Progenitor cell of endocrine pancreas (in vitro differentiated cells): Measurements from ENCODE around the gene INPP5D. TPM values are rescaled to one million over a fixed set of nuclear protein-coding genes. Genes with fewer than 3 reads are reported as not detected.

ENCODE experiments used
- DNase-seq: peaks from one replicate; pipeline ENCODE4 v3.0.0; 2021; ENCODE audit warnings: low spot score; ENCODE audit not compliant: unreplicated experiment
- H3K27ac Mint-ChIP-seq: 2 replicates; pipeline ENCODE4 v1.8.0; 2021; ENCODE audit warnings: mild to moderate bottlenecking, moderate library complexity, mixed read lengths
- H3K27me3 Mint-ChIP-seq: 2 replicates; pipeline ENCODE4 v1.8.0; 2021; ENCODE audit warnings: mixed read lengths
- H3K36me3 Mint-ChIP-seq: 2 replicates; pipeline ENCODE4 v1.8.0; 2022; ENCODE audit warnings: mixed read lengths; ENCODE audit not compliant: insufficient read depth
- H3K4me1 Mint-ChIP-seq: 2 replicates; pipeline ENCODE4 v1.8.0; 2021; ENCODE audit warnings: low read depth, mixed read lengths
- H3K4me3 Mint-ChIP-seq: 2 replicates; pipeline ENCODE4 v1.8.0; 2021; ENCODE audit warnings: low read depth, mild to moderate bottlenecking, moderate library complexity, mixed read lengths
- H3K9me3 Mint-ChIP-seq: 2 replicates; pipeline ENCODE4 v1.8.0; 2021; ENCODE audit warnings: low read depth, mixed read lengths
- total RNA-seq: library from RNA; stranded (reverse); gene quantifications from 2 replicates; pipeline ENCODE4 v1.2.1, GENCODE V29; 2021
- TF ChIP-seq, protein P1 (sequence below): fragments of 200-600 bp; sonication (generic); IDR thresholded peaks from one replicate; pipeline ENCODE4 v1.5.0; 2021; ENCODE audit warnings: antibody characterized with exemption, mild to moderate bottlenecking; ENCODE audit not compliant: unreplicated experiment

Gene INPP5D
- total RNA-seq, 1 donor from 2014 or later = 5.3 TPM

- Mint-ChIP-seq H3K27me3 (peaks cover 8% of the 10 kb centered on the region), H3K27ac (no peak overlapping the region), H3K4me3 (no peak overlapping the region), H3K9me3 (no peaks in the 10 kb centered on the region), H3K36me3 (no peaks in the 10 kb centered on the region), H3K4me1 (no peaks in the 10 kb centered on the region)
- no peak for DNase-seq
- TF ChIP-seq, protein P1, sequence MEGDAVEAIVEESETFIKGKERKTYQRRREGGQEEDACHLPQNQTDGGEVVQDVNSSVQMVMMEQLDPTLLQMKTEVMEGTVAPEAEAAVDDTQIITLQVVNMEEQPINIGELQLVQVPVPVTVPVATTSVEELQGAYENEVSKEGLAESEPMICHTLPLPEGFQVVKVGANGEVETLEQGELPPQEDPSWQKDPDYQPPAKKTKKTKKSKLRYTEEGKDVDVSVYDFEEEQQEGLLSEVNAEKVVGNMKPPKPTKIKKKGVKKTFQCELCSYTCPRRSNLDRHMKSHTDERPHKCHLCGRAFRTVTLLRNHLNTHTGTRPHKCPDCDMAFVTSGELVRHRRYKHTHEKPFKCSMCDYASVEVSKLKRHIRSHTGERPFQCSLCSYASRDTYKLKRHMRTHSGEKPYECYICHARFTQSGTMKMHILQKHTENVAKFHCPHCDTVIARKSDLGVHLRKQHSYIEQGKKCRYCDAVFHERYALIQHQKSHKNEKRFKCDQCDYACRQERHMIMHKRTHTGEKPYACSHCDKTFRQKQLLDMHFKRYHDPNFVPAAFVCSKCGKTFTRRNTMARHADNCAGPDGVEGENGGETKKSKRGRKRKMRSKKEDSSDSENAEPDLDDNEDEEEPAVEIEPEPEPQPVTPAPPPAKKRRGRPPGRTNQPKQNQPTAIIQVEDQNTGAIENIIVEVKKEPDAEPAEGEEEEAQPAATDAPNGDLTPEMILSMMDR = no peak
These were observed 20.2 kb upstream of the INPP5D start for GRCh38 chr2:233039846-233040530.

DNA sequence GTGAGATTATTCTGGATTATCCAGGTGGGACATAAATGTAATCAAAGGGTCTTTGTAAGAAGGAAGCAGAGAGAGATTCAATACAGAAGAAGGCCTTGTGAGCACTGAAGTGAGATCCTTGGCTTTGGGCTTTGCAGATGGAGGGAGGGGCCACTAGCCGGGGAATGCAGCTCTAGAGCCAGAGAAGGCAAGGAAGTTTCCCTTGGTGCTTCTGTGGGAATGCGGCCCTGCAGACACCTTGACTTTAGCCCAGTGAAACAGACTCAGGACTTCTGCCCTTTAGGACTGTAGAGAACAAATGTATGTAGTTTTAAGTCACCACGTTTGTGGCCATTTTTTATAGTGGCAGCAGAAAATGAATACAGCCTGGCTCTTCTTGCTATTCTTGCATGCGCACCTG lies 19.6 kb upstream of the INPP5D start:
- DNase-seq = no peak
- H3K27me3 Mint-ChIP-seq = peaks cover 12% of the 10 kb centered on the region
- H3K27ac Mint-ChIP-seq = no peak overlapping the region
- H3K4me1 Mint-ChIP-seq = no peaks in the 10 kb centered on the region
- H3K4me3 Mint-ChIP-seq = no peak overlapping the region
- no peaks in the 10 kb centered on the region for H3K9me3 Mint-ChIP-seq
- TF ChIP-seq, protein P1 = no peak
- H3K36me3 Mint-ChIP-seq = no peaks in the 10 kb centered on the region

DNA sequence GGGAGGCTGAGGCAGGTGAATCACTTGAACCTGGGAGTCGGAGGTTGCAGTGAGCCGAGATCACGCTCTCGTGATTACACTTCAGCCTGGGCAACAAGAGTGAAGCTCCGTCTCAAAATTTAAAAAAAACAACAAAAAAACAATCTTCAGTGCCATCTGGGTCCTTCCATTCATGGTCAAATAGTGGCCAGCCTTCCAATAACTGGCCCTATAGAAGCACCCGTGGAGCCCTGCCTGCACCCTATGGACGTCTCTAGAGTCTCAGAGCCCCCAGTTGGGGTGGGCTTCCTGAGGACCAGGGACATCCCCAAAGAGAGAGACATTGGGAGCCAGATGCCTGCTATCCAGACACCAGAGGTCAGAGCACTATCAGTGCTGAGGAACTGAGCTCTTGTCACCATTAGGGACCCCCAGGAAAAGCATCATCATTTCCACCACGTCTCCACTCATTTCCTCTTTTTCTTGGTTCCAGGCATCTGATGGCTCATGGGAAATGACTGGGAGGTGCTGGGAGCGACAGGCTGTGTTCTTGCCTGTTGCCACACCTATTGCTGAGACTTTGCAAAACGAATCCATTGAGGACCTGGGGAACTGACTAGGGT lies 18.3 kb upstream of the INPP5D start:
- H3K27me3 Mint-ChIP-seq = peaks cover 12% of the 10 kb centered on the region
- no peaks in the 10 kb centered on the region for H3K4me1 Mint-ChIP-seq
- H3K27ac Mint-ChIP-seq = no peak overlapping the region
- TF ChIP-seq, protein P1 = no peak
- H3K36me3 Mint-ChIP-seq = no peaks in the 10 kb centered on the region
- no peak for DNase-seq
- no peaks in the 10 kb centered on the region for H3K9me3 Mint-ChIP-seq
- H3K4me3 Mint-ChIP-seq = no peak overlapping the region

GRCh38 chr2:233042549-233042948 lies 17.6 kb upstream of the INPP5D start:
- H3K27ac Mint-ChIP-seq = no peak overlapping the region
- no peaks in the 10 kb centered on the region for H3K4me1 Mint-ChIP-seq
- DNase-seq = no peak
- H3K27me3 Mint-ChIP-seq = peaks cover 16% of the 10 kb centered on the region
- no peaks in the 10 kb centered on the region for H3K9me3 Mint-ChIP-seq
- TF ChIP-seq, protein P1 = no peak
- H3K4me3 Mint-ChIP-seq = no peak overlapping the region
- no peaks in the 10 kb centered on the region for H3K36me3 Mint-ChIP-seq

DNA sequence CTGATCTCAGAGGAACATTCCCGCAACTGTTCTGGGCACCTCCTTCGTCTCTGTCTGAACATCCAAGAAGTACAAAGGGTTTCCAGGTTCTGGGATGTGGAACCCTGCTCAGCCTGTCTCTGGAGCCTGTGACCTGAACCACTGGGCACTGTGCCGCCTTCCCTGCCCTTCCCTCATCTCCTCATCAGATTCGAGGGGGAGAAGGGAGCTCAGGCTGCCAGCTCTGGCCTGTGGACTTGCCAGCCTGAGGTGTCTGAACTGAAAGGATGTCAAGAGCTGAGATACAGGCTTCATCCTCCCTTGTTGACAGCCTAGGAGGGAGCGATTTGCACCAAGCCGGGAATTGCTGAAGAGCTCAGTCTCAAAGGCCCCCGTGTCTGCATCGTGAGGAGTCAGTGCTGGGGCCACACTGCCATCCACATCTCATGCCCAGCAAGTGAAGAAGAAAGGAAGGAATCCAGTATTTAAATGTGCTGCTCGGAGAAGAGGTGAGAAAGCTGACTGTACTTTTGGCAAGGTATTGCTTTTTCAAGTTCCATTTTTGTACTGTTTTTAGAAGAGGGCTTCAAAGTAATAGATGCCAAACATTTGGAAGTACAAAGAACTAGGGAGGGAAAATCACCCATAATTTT lies 15.1 kb upstream of the INPP5D start:
- no peaks in the 10 kb centered on the region for H3K9me3 Mint-ChIP-seq
- no peak overlapping the region for H3K4me3 Mint-ChIP-seq
- peaks cover 36% of the 10 kb centered on the region for H3K27me3 Mint-ChIP-seq

More for the DNA sequence above, 15.1 kb upstream of the INPP5D start:
- Mint-ChIP-seq H3K36me3 (no peaks in the 10 kb centered on the region), H3K4me1 (no peaks in the 10 kb centered on the region), H3K27ac (no peak overlapping the region)
- no peak for DNase-seq
- TF ChIP-seq, protein P1 = no peak
